Brain pericyte (primary cell): ENCODE results near the gene ERC1.
"Not testable (repeated sequence)": the region's sequence is repeated elsewhere in the genome, so short reads cannot be mapped to it uniquely, and the experiment has no call there.

Experiments used
- DNase-seq: peaks from one replicate; pipeline ENCODE4 v3.0.0-alpha.2; 2012; ENCODE audit warnings: low read depth, low spot score

Gene ERC1

GRCh38 chr12:1318327-1319031 is 327.5 kb downstream of the ERC1 start:
- DNase-seq = no peak

- DNase-seq = no peak
These were observed 328.2 kb downstream of the ERC1 start for GRCh38 chr12:1319212-1319611.

GRCh38 chr12:1320021-1320420 is 329.0 kb downstream of the ERC1 start:
- no peak for DNase-seq

- DNase-seq = no peak
These were observed 331.8 kb downstream of the ERC1 start for GRCh38 chr12:1322821-1323220.

GRCh38 chr12:1324099-1324498 is 333.1 kb downstream of the ERC1 start:
- DNase-seq = no peak

GRCh38 chr12:1324910-1325309 is 333.9 kb downstream of the ERC1 start:
- DNase-seq = no peak

- no peak for DNase-seq
These were observed 334.6 kb downstream of the ERC1 start for GRCh38 chr12:1325666-1326065.

- no peak for DNase-seq
These were observed 335.2 kb downstream of the ERC1 start for GRCh38 chr12:1326258-1326657.

- DNase-seq = no peak
These were observed 337.4 kb downstream of the ERC1 start for GRCh38 chr12:1328391-1328790.

- DNase-seq = no peak
These were observed 338.9 kb downstream of the ERC1 start for GRCh38 chr12:1329784-1330476.

- DNase-seq = no peak
These were observed 339.4 kb downstream of the ERC1 start for GRCh38 chr12:1330477-1330827.

- no peak for DNase-seq
These were observed 341.3 kb downstream of the ERC1 start for GRCh38 chr12:1332327-1332726.

GRCh38 chr12:1338483-1339177 is 347.6 kb downstream of the ERC1 start:
- no peak for DNase-seq

GRCh38 chr12:1339178-1339541 is 348.1 kb downstream of the ERC1 start:
- DNase-seq = not testable (repeated sequence)

- no peak for DNase-seq
These were observed 348.7 kb downstream of the ERC1 start for GRCh38 chr12:1339618-1340319.

- not testable (repeated sequence) for DNase-seq
These were observed 350.2 kb downstream of the ERC1 start for GRCh38 chr12:1341270-1341669.

- DNase-seq = no peak
These were observed 352.4 kb downstream of the ERC1 start for GRCh38 chr12:1343422-1343821.

- no peak for DNase-seq
These were observed 353.2 kb downstream of the ERC1 start for GRCh38 chr12:1344245-1344644.

GRCh38 chr12:1346126-1346525 is 355.1 kb downstream of the ERC1 start:
- no peak for DNase-seq

GRCh38 chr12:1347294-1347693 is 356.3 kb downstream of the ERC1 start:
- DNase-seq = no peak

GRCh38 chr12:1348606-1349005 is 357.6 kb downstream of the ERC1 start:
- no peak for DNase-seq
